Astrocyte (in vitro differentiated cells and primary cell): Measurements from ENCODE around the gene TMEM30A.

Source experiments
- CTCF ChIP-seq: IDR thresholded peaks from 2 replicates; pipeline ENCODE4 v1.5.1; 2011; ENCODE audit warnings: low read depth, mild to moderate bottlenecking, inconsistent platforms, low read length, moderate library complexity; ENCODE audit not compliant: insufficient read depth
- EZH2 ChIP-seq: IDR thresholded peaks from 2 replicates; pipeline ENCODE4 v1.6.1; 2012; ENCODE audit warnings: mild to moderate bottlenecking, low read length, inconsistent platforms; ENCODE audit not compliant: insufficient read depth

GRCh38 chr6:75315978-75316377 lies 31.4 kb upstream of the TMEM30A start:
- TF ChIP-seq CTCF, result no peak
- TF ChIP-seq EZH2, result no peak
